Measurements from ENCODE around the gene CASZ1. TPM values are rescaled to one million over a fixed set of nuclear protein-coding genes. Genes with fewer than 3 reads are reported as not detected.

CASZ1 gene
- total RNA-seq, 2 donors from 2014 or later = 13.5 to 17.8 TPM

DNA sequence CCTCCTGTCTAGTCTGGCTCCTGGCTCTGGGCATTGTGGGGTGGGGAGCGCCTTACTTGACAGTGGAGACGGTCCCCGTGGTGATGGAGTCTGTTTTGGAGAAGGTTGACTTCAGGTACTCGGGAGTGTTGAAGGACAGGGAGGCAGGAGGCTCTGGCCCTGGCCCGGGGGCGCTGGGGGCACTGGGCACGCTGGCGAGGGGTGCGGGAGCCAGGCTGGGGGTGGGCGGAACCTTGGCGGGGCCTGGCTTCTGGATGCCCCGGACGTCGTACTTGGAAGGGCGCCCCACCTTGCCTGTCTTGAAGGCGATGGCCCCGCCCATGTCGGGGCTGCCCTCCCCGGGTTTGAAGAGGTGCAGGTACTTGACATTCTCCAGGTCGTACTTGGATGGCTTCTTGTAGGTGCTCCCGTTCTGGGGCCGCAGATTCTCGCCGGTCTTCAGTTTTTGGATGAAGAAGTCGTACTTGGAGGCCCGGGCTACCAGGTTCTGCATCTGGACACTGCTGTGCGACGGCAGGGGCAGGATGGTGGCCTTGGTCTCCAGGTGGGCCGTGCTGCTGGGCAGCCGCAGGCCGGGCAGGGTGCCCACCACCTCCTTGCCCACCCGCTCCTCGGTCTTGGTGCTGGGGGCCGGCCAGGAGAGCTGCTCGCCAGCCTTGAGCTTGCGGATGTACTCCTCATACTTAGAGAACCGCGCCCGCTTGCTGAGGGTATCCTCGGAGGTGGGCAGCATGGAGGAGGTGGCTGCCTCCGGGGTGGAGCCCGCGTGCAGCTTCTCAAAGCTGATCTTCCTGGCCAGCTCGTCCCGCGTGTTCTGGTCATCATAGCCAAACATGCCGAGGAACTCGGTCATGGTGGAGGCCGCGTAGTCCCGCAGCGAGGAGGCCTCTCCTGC lies 136.6 kb downstream of the CASZ1 start:
- DNase-seq (ENCODE audit: low spot score) = no peak
- no peak for ATAC-seq
- H3K36me3 Mint-ChIP-seq = no peaks in the 10 kb centered on the region
- H3K4me3 Mint-ChIP-seq = no peak overlapping the region
- H3K27ac Mint-ChIP-seq = no peak overlapping the region
- H3K27me3 Mint-ChIP-seq = no peaks in the 10 kb centered on the region
- H3K4me1 Mint-ChIP-seq (ENCODE audit: low read depth in 2 of 2) = no peaks in the 10 kb centered on the region
- no peaks in the 10 kb centered on the region for H3K9me3 Mint-ChIP-seq

DNA sequence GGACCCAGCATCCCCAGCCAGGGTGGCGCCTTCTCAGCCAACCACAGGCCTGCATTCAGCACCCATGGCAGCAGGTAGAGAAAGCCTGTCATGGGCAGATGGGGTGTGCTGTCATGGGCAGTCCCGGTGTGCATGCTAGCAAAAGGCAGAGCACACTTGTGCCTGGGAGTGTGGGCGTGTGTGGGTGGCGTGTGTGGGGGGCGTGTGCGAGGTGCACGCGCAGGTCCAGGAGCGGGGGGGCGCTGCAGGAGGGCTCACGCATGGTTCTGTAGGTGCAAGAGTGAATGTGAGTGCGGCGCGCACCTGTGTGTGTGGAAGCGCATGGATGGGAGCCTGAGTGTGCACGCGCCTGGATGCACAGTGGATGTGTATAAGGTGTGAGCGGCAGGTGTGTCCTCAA lies 137.2 kb downstream of the CASZ1 start:
- no peak overlapping the region for H3K27ac Mint-ChIP-seq
- no peak for ATAC-seq

DNA sequence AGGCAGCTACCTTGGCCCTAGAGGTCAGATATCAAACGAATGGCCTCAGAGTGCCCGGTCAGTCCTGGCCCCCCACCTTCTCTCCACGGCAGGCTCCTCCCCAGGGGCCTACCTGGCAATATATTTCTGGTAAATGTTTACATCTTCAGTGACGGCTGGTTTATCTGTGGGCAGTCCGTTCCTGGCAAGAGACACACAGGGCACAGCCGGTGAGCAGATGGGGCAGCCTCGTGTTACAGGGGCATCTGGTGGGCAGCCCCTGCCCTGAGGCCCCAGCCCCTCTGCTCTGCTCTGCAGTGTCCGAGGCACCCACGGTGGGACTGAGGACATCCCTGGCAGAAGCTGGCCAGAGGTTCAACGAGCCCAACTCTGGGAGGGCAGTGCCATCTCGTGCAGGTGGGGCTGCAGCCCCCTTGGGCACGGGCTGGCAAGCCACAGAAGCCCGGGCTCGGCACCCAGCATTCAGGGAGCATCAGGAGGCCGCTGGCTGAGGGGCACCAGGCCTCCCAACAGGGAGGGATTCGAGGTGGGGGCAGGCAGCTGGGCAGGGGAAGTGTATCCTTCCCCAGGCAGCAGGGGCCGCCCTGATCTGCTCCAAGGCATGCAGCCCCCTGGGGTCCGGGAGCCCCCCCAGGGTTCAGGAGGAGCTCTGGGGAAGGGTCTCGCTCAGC lies 137.9 kb downstream of the CASZ1 start:
- H3K27me3 Mint-ChIP-seq = no peaks in the 10 kb centered on the region
- DNase-seq (ENCODE audit: low spot score) (no peak), ATAC-seq (no peak)
- no peak overlapping the region for H3K27ac Mint-ChIP-seq
- no peaks in the 10 kb centered on the region for H3K4me1 Mint-ChIP-seq (ENCODE audit: low read depth in 2 of 2)
- no peaks in the 10 kb centered on the region for H3K9me3 Mint-ChIP-seq
- no peak overlapping the region for H3K4me3 Mint-ChIP-seq
- no peaks in the 10 kb centered on the region for H3K36me3 Mint-ChIP-seq

More for the DNA sequence above, 137.2 kb downstream of the CASZ1 start:
- Mint-ChIP-seq H3K27me3 (no peaks in the 10 kb centered on the region), H3K36me3 (no peaks in the 10 kb centered on the region), H3K4me3 (no peak overlapping the region), H3K4me1 (ENCODE audit: low read depth in 2 of 2) (no peaks in the 10 kb centered on the region), H3K9me3 (no peaks in the 10 kb centered on the region)
- no peak for DNase-seq (ENCODE audit: low spot score)

DNA sequence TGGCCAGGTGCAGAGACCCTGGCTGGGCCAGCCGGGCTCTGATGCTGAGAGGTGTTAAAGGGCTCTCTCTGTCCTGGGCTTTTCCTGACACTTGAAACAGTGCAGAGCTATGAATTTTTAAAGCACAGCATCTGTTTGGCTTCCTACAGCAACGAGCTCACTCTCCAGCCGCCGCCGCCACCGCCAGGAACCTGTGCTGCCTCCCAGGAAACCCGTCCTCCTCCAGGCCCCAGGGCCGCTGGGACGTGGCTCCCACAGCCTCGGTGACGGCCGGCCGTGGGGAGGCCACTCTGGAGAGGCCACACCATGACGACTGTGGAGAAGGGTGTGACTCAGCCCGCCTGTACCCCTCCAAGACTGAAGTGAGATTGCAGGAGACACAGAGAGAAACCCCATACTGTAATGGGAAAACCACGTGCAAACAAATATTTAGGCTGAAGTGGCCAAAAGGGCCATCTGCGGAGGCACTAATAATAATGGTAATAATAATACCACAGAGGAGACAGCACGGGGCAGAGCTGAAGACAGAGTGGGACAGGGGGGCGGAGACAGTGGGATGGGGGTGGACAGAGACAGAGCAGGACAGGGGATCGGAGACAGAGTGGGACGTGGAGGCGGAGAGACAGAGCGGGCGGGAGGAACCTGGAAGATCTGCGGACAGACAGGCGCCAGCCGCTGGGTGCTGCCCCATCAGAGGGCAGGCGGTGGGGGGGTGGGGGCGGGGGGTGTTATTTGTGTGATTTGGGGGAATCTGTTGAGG lies 139.2 kb downstream of the CASZ1 start:
- no peaks in the 10 kb centered on the region for H3K9me3 Mint-ChIP-seq
- H3K27me3 Mint-ChIP-seq = no peaks in the 10 kb centered on the region
- H3K4me1 Mint-ChIP-seq (ENCODE audit: low read depth in 2 of 2) = no peaks in the 10 kb centered on the region
- no peaks in the 10 kb centered on the region for H3K36me3 Mint-ChIP-seq
- DNase-seq (ENCODE audit: low spot score) (no peak), ATAC-seq (no peak)
- H3K4me3 Mint-ChIP-seq = no peak overlapping the region
- no peak overlapping the region for H3K27ac Mint-ChIP-seq

DNA sequence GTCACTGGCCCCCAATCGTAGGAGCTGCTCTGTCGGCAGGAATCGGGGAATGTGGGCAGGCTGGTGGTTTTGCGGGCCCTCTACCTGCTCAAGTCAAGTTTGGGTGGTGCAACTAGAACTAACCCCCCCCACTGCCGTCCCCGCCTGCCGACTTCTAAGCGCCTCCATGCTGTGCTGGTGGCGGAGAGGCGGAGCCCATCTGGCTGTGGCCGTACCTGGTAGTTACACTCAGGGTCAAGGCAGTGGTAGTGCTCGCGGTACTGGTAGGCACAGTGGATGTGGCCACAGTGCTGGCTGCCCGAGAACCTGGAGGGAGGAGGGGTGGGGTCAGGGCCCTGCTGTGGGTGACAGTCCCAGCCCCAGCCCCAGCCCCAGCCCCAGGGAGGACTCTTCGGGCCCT lies 140.0 kb downstream of the CASZ1 start:
- no peak overlapping the region for H3K4me3 Mint-ChIP-seq

DNA sequence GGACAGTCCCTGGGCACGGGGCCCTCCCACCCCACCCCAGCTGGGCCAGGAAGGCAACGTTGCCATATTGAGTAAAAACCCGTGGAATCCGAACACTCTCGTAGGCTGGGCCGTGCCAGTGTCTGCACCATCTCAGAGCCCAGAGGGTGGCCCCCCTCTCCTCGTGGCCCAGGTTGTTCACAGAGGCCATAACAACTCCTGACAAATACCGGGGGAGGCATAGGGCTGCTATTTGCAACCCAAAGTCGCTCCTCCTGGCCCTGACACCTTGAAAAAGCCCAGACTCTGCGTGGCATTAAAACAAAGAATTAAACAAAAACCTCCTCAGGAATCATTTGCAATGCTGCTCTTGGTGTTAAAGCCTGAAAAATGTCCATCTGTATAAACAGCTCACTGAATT lies 141.4 kb downstream of the CASZ1 start:
- no peak for DNase-seq (ENCODE audit: low spot score)
- no peak overlapping the region for H3K27ac Mint-ChIP-seq
- no peaks in the 10 kb centered on the region for H3K27me3 Mint-ChIP-seq
- no peak for ATAC-seq
- H3K4me1 Mint-ChIP-seq (ENCODE audit: low read depth in 2 of 2) = no peaks in the 10 kb centered on the region
- no peaks in the 10 kb centered on the region for H3K9me3 Mint-ChIP-seq
- H3K36me3 Mint-ChIP-seq = no peaks in the 10 kb centered on the region
- no peak overlapping the region for H3K4me3 Mint-ChIP-seq

More for the DNA sequence above, 140.0 kb downstream of the CASZ1 start:
- H3K4me1 Mint-ChIP-seq (ENCODE audit: low read depth in 2 of 2) = no peaks in the 10 kb centered on the region
- no peak for ATAC-seq
- no peak overlapping the region for H3K27ac Mint-ChIP-seq
- H3K27me3 Mint-ChIP-seq = no peaks in the 10 kb centered on the region
- no peaks in the 10 kb centered on the region for H3K36me3 Mint-ChIP-seq
- no peaks in the 10 kb centered on the region for H3K9me3 Mint-ChIP-seq
- DNase-seq (ENCODE audit: low spot score) = no peak

DNA sequence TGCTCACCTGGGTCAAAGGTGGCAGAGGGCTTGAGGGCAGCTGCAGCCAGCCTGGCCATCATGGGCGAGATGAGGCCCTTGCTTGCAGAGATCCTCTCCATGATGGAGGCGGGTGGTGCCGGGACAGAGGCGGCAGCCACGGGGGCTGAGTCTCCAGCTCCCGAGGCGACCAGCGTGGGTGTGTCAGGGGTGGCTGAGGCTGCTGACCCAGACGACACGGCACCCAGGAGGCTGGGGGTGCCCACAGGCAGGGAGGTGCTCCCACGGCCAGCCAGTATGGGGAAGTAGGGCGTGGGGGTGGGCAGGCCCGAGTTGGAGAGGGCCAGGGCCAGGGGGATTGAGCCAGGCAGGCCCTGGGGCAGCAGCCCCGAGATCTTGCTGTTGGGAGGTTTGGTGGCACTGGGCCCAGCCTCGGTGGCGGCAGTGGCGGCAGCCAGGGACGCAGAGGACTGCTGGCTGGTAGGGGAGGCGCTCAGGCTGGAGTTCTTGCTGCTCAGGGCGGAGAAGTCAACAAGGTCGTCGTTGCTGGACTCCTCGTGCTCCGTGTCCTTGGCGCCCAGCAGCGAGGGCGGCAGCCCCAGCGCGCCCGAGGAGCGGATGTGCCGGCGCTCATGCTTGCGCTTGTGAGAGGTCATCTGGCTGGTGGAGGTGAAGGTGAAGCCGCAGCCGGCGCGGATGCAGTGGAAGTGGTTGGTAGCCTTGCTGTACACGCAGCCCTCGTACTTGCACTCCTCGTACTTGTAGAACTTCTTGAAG lies 142.9 kb downstream of the CASZ1 start:
- H3K4me3 Mint-ChIP-seq = no peak overlapping the region
- no peaks in the 10 kb centered on the region for H3K27me3 Mint-ChIP-seq
- no peaks in the 10 kb centered on the region for H3K36me3 Mint-ChIP-seq
- no peak overlapping the region for H3K27ac Mint-ChIP-seq
- no peak for DNase-seq (ENCODE audit: low spot score)
- no peaks in the 10 kb centered on the region for H3K9me3 Mint-ChIP-seq
- no peak for ATAC-seq
- no peaks in the 10 kb centered on the region for H3K4me1 Mint-ChIP-seq (ENCODE audit: low read depth in 2 of 2)

DNA sequence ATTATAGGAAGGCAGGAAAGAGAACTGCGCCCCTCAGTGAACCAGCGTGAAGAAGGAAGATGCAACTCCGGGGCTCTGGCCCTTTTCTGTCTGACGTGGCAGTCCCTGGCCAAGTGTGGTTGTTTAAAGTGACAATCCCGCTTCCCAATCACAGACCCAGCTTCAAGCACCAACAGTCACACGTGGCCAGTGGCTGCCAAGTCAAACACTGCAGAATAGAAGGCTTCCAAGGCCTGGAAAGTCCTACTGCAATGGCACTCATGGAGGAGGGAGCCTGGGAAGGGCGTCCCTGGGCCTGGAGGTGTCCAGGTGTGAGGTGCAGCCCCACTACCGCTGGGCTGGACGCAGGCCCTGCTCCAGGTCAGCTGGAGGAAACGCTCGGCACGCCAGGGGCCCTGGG lies 143.8 kb downstream of the CASZ1 start:
- no peak for ATAC-seq
- no peak overlapping the region for H3K27ac Mint-ChIP-seq
- DNase-seq (ENCODE audit: low spot score) = no peak
- no peaks in the 10 kb centered on the region for H3K27me3 Mint-ChIP-seq
- no peaks in the 10 kb centered on the region for H3K9me3 Mint-ChIP-seq
- no peak overlapping the region for H3K4me3 Mint-ChIP-seq
- no peaks in the 10 kb centered on the region for H3K4me1 Mint-ChIP-seq (ENCODE audit: low read depth in 2 of 2)
- H3K36me3 Mint-ChIP-seq = no peaks in the 10 kb centered on the region

DNA sequence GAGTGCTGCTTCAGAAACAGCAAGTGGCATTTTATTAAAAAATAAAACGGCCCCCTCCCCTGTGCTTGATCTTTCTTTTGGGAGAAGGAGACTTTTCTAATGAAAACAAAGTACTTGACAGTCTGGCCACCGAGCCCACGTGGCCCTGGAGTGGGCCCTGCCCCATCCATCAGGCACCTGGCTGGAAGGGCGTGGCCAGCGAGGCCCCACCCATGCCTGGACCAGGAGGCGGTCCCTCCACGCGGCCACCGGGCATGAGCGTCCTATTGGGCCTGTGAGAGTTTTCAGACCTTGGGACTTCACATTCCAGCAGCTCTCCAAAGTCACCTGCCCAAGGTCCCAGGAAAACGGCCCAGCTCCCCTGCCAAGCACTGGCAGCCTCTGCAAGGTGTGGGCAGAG lies 144.7 kb downstream of the CASZ1 start:
- H3K27me3 Mint-ChIP-seq = no peaks in the 10 kb centered on the region
- no peaks in the 10 kb centered on the region for H3K9me3 Mint-ChIP-seq
- no peaks in the 10 kb centered on the region for H3K4me1 Mint-ChIP-seq (ENCODE audit: low read depth in 2 of 2)
- H3K36me3 Mint-ChIP-seq = no peaks in the 10 kb centered on the region
- H3K27ac Mint-ChIP-seq = no peak overlapping the region
- no peak for ATAC-seq
- H3K4me3 Mint-ChIP-seq = no peak overlapping the region
- no peak for DNase-seq (ENCODE audit: low spot score)

DNA sequence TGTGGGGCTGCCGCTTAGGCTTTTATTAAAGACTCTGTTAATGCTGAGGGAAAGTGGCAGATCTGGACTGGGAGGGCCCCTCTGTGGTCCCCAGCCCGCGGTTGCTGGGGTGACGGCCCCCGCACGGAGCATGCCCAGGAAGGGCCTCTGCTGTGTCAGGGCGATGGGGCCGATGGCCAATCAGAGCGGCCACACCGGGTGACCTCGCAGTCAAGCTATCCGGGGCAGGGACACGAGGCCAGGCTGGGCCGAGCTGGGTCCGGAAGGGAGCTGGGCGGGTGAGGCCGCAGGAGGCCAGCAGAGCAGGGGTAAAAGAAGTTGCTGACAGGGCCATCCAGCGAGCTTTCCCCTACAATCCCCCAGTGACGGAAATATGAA lies 145.1 kb downstream of the CASZ1 start:
- Mint-ChIP-seq H3K36me3 (no peaks in the 10 kb centered on the region), H3K4me3 (no peak overlapping the region), H3K27ac (no peak overlapping the region), H3K4me1 (ENCODE audit: low read depth in 2 of 2) (no peaks in the 10 kb centered on the region), H3K27me3 (no peaks in the 10 kb centered on the region), H3K9me3 (no peaks in the 10 kb centered on the region)
- ATAC-seq = no peak
- DNase-seq (ENCODE audit: low spot score) = no peak

DNA sequence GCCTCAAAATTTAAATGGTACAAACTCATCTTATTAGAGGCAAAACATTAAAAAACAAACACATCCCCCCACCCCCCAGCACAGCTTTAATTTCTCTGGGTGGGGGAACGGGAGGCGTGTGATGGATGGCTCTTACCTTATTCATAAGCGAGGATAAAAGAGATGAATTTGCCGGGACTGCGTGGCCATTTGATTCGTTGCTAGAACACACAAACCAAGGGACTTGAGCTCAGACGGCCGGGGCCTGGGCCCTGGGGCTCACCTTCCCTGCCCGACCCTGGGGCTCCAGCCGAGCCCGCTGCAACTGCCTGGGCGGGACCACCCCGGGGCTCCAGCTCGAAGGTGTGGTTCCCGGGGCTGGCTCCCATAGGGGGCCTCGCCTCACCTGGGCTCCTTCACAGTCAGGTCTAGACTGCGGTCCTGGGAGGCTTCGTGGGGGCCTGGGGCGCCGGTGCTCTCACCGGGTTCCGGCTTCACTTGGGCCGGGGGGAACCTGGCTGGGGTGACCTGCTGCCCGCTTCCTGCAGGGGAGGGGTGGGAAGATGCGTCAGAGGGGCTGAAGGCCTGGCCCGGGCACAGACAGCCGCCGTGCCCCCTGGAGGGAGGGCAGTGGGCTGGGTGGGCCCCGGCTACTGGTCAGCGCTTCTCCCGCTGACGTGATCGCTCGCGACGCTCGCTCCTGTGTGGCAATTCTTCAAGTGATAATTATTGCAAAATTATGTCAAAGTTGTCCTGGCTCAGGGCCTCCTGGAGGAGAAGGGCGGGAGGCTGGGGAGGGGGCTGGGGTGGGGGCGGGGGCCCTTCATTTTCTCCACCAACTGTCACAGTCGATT lies 145.7 kb downstream of the CASZ1 start:
- no peaks in the 10 kb centered on the region for H3K9me3 Mint-ChIP-seq
- no peaks in the 10 kb centered on the region for H3K4me1 Mint-ChIP-seq (ENCODE audit: low read depth in 2 of 2)
- no peak overlapping the region for H3K4me3 Mint-ChIP-seq
- no peak overlapping the region for H3K27ac Mint-ChIP-seq
- no peaks in the 10 kb centered on the region for H3K27me3 Mint-ChIP-seq
- no peak for ATAC-seq
- DNase-seq (ENCODE audit: low spot score) = no peak
- no peaks in the 10 kb centered on the region for H3K36me3 Mint-ChIP-seq

DNA sequence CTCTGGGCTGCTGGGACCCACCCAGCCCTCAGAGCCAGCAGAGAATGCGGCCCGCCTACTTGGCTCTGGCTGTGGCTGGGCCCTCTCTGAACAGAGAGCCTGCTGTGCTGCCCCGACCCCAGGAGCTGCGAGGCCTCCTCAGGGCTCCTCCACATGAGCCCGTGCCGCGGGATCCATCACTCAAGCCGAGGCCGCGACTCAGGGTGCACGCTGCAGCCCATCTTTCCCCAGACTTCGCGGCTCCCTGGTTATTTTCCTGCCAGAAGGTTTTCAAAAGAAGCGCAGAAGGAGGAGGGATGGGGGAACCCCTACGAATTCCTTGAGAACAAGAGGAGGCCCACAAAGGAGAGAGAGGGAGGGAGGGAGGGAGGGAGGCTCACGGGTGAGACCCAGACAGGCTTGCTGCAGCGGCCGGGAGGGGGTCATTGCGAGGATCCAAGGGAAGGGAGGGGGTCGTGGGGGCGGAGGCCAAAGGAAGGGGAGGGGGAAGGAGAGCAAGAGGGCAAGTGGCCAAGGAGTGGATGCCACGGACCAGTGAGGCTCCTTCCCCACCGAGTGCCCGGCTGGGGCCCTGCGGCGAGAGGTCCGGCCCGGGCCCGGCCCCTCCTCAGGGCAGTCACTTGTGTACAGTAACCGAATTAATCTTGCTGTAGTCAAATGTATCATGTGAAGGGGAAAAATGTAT lies 146.8 kb downstream of the CASZ1 start:
- no peak overlapping the region for H3K27ac Mint-ChIP-seq
- H3K4me3 Mint-ChIP-seq = no peak overlapping the region
- H3K27me3 Mint-ChIP-seq = no peaks in the 10 kb centered on the region
- no peaks in the 10 kb centered on the region for H3K36me3 Mint-ChIP-seq
- ATAC-seq (no peak), DNase-seq (ENCODE audit: low spot score) (no peak)
- no peaks in the 10 kb centered on the region for H3K9me3 Mint-ChIP-seq
- no peaks in the 10 kb centered on the region for H3K4me1 Mint-ChIP-seq (ENCODE audit: low read depth in 2 of 2)
